ES-I3 (cell line): ENCODE results near the gene LIME1.

Experiments used
- H3K36me3 ChIP-seq: 2 replicates; pipeline ENCODE4 v1.6.1; 2013; ENCODE audit warnings: mild to moderate bottlenecking, low read length, control low read depth, moderate library complexity; ENCODE audit not compliant: insufficient read depth
- H3K4me1 ChIP-seq: 2 replicates; pipeline ENCODE4 v1.6.1; 2013; ENCODE audit warnings: mild to moderate bottlenecking, control low read depth, low read length; ENCODE audit not compliant: insufficient read depth
- H3K9ac ChIP-seq: 2 replicates; pipeline ENCODE4 v1.6.1; 2013; ENCODE audit warnings: low read depth, mild to moderate bottlenecking, low read length, moderate library complexity
- H3K9me3 ChIP-seq: 2 replicates; pipeline ENCODE4 v1.6.1; 2013; ENCODE audit warnings: mild to moderate bottlenecking, low read length, moderate library complexity; ENCODE audit not compliant: control insufficient read depth, insufficient read depth

LIME1 gene

DNA sequence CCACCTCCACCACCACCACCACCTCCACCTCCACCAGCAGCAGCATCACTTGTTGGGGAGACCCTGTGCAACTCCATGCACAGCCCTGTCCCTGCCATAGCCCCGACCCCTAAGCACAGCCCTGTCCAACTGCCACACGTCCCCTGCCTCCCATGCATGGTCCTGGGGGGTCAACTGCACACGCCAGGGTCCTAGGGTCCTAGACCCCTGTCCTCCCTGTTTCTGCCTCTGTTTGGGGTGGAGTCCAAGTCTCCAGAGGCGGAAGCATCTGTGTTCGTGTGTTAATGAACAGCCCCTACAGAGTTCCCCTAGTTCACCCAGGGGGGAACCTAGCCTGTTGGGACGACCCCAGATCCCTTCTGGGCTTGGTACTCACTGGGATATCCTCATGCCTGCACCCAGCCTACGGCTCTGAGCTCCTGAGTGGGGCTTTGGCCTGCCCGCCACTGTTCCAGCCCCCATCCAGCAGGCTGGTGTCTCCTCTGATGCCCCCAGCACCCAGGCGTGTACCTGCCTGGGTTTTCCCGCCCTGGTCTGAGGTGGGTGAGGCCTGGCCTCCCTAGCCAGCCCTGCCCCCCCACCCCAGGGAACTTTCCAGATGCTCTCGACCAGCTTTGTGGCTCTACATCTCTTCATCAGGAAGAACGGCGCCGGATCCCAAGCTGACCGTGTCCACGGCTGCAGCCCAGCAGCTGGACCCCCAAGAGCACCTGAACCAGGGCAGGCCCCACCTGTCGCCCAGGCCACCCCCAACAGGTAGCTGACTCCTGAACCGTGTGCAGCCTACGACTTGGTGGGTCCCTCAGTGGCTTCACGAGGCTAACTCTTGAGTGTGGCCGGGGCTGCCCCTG lies 42.5 kb upstream of the LIME1 start:
- H3K9ac ChIP-seq: no peak overlapping the region
- H3K9me3 ChIP-seq: no peaks in the 10 kb centered on the region
- H3K36me3 ChIP-seq: peaks cover 2% of the 10 kb centered on the region; the same call in 1 of the 2 replicates
- H3K4me1 ChIP-seq: peaks cover 11% of the 10 kb centered on the region; the same call in 1 of the 2 replicates

DNA sequence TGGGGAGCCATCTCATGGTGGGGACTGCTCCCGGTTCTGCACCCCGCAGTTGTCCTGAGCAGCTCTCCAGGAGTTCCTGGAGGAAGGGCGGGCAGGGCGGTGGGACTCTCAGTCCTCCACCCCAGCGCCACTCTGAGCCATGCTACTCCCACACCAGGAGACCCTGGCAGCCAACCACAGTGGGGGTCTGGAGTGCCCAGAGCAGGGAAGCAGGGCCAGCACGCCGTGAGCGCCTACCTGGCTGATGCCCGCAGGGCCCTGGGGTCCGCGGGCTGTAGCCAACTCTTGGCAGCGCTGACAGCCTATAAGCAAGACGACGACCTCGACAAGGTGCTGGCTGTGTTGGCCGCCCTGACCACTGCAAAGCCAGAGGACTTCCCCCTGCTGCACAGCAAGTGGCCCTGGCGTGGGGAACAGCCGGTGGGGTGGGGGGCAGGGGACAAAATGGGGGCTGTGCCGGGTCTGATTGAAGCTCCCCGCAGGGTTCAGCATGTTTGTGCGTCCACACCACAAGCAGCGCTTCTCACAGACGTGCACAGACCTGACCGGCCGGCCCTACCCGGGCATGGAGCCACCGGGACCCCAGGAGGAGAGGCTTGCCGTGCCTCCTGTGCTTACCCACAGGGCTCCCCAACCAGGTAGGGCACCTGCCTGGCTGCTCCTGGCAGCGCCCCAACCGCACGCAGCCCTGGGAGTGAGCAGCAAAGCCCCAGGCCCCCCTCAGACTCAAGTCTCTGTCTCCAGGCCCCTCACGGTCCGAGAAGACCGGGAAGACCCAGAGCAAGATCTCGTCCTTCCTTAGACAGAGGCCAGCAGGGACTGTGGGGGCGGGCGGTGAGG lies 41.7 kb upstream of the LIME1 start:
- Histone ChIP-seq H3K36me3 (peaks cover 2% of the 10 kb centered on the region; the same call in 1 of the 2 replicates), H3K9ac (no peak overlapping the region), H3K4me1 (peaks cover 18% of the 10 kb centered on the region; the same call in 1 of the 2 replicates), H3K9me3 (no peaks in the 10 kb centered on the region)

DNA sequence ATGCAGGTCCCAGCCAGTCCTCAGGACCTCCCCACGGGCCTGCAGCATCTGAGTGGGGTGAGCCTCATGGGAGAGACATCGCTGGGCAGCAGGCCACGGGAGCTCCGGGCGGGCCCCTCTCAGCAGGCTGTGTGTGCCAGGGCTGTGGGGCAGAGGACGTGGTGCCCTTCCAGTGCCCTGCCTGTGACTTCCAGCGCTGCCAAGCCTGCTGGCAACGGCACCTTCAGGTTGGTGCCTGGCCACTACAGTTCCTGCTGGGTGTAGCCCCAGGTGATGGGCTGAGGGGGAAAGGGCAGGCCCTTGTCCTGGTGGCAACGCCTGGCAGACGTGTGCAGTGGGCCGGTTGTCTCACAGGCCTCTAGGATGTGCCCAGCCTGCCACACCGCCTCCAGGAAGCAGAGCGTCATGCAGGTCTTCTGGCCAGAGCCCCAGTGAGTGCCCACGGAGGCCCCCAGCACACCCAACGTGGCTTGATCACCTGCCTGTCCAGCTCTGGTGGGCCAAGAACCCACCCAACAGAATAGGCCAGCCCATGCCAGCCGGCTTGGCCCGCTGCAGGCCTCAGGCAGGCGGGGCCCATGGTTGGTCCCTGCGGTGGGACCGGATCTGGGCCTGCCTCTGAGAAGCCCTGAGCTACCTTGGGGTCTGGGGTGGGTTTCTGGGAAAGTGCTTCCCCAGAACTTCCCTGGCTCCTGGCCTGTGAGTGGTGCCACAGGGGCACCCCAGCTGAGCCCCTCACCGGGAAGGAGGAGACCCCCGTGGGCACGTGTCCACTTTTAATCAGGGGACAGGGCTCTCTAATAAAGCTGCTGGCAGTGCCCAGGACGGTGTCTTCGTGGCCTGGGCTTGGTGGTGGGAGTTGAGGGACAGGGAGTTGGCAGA lies 40.8 kb upstream of the LIME1 start:
- Histone ChIP-seq H3K9me3 (no peaks in the 10 kb centered on the region), H3K4me1 (peaks cover 20% of the 10 kb centered on the region; the same call in 1 of the 2 replicates), H3K9ac (0 out of 2 replicates have a peak overlapping the region, but pooled peaks have one; percentile 65), H3K36me3 (peaks cover 2% of the 10 kb centered on the region; the same call in 1 of the 2 replicates)

DNA sequence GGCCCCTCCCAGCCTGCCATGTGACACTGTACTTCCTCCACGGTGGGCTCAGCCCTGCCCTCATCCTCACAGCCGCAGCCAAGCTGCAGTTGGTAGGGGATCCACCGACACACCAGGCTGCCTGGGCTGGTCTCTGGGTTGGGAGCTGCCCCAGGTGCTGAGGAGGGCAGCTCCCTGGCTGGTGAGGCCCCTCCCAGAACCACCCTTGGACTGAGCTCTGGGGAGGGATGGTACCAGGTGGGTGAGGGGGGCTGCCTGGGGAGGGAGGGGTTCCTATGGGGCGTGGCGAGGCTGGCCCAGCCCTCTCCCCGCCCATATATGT lies 40.2 kb upstream of the LIME1 start:
- H3K9ac ChIP-seq: peak overlapping the region; percentile 65; the same call in 1 of the 2 replicates
- H3K9me3 ChIP-seq: no peaks in the 10 kb centered on the region
- H3K4me1 ChIP-seq: peaks cover 20% of the 10 kb centered on the region; the same call in 1 of the 2 replicates
- H3K36me3 ChIP-seq: peaks cover 2% of the 10 kb centered on the region; the same call in 1 of the 2 replicates

DNA sequence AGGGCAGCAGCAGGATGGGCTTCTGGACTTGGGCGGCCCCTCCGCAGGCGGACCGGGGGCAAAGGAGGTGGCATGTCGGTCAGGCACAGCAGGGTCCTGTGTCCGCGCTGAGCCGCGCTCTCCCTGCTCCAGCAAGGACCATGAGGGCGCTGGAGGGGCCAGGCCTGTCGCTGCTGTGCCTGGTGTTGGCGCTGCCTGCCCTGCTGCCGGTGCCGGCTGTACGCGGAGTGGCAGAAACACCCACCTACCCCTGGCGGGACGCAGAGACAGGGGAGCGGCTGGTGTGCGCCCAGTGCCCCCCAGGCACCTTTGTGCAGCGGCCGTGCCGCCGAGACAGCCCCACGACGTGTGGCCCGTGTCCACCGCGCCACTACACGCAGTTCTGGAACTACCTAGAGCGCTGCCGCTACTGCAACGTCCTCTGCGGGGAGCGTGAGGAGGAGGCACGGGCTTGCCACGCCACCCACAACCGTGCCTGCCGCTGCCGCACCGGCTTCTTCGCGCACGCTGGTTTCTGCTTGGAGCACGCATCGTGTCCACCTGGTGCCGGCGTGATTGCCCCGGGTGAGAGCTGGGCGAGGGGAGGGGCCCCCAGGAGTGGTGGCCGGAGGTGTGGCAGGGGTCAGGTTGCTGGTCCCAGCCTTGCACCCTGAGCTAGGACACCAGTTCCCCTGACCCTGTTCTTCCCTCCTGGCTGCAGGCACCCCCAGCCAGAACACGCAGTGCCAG lies 39.7 kb upstream of the LIME1 start, which contains the start of gene TNFRSF6B:
Gene TNFRSF6B (plus strand): TSS at position 25 of the 729 bp plus-strand sequence. CDS start 116 bp downstream, at position 141.
- H3K9ac ChIP-seq: peak within 1 kb of the TSS; percentile 65
- H3K36me3 ChIP-seq: peaks cover 2% of the 10 kb centered on the region; the same call in 1 of the 2 replicates
- H3K4me1 ChIP-seq: peaks cover 20% of the 10 kb centered on the region; the same call in 1 of the 2 replicates
- no peaks in the 10 kb centered on the region for H3K9me3 ChIP-seq

DNA sequence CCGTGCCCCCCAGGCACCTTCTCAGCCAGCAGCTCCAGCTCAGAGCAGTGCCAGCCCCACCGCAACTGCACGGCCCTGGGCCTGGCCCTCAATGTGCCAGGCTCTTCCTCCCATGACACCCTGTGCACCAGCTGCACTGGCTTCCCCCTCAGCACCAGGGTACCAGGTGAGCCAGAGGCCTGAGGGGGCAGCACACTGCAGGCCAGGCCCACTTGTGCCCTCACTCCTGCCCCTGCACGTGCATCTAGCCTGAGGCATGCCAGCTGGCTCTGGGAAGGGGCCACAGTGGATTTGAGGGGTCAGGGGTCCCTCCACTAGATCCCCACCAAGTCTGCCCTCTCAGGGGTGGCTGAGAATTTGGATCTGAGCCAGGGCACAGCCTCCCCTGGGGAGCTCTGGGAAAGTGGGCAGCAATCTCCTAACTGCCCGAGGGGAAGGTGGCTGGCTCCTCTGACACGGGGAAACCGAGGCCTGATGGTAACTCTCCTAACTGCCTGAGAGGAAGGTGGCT lies 39.1 kb upstream of the LIME1 start:
- no peaks in the 10 kb centered on the region for H3K9me3 ChIP-seq
- peaks cover 2% of the 10 kb centered on the region; the same call in 1 of the 2 replicates for H3K36me3 ChIP-seq
- H3K4me1 ChIP-seq: peaks cover 20% of the 10 kb centered on the region; the same call in 1 of the 2 replicates
- peak overlapping the region; percentile 65; the same call in 1 of the 2 replicates for H3K9ac ChIP-seq

DNA sequence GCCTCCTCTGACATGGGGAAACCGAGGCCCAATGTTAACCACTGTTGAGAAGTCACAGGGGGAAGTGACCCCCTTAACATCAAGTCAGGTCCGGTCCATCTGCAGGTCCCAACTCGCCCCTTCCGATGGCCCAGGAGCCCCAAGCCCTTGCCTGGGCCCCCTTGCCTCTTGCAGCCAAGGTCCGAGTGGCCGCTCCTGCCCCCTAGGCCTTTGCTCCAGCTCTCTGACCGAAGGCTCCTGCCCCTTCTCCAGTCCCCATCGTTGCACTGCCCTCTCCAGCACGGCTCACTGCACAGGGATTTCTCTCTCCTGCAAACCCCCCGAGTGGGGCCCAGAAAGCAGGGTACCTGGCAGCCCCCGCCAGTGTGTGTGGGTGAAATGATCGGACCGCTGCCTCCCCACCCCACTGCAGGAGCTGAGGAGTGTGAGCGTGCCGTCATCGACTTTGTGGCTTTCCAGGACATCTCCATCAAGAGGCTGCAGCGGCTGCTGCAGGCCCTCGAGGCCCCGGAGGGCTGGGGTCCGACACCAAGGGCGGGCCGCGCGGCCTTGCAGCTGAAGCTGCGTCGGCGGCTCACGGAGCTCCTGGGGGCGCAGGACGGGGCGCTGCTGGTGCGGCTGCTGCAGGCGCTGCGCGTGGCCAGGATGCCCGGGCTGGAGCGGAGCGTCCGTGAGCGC lies 38.5 kb upstream of the LIME1 start:
- no peaks in the 10 kb centered on the region for H3K9me3 ChIP-seq
- peaks cover 20% of the 10 kb centered on the region; the same call in 1 of the 2 replicates for H3K4me1 ChIP-seq
- H3K9ac ChIP-seq: peak overlapping the region; percentile 13; the same call in 1 of the 2 replicates
- peaks cover 2% of the 10 kb centered on the region; the same call in 1 of the 2 replicates for H3K36me3 ChIP-seq

DNA sequence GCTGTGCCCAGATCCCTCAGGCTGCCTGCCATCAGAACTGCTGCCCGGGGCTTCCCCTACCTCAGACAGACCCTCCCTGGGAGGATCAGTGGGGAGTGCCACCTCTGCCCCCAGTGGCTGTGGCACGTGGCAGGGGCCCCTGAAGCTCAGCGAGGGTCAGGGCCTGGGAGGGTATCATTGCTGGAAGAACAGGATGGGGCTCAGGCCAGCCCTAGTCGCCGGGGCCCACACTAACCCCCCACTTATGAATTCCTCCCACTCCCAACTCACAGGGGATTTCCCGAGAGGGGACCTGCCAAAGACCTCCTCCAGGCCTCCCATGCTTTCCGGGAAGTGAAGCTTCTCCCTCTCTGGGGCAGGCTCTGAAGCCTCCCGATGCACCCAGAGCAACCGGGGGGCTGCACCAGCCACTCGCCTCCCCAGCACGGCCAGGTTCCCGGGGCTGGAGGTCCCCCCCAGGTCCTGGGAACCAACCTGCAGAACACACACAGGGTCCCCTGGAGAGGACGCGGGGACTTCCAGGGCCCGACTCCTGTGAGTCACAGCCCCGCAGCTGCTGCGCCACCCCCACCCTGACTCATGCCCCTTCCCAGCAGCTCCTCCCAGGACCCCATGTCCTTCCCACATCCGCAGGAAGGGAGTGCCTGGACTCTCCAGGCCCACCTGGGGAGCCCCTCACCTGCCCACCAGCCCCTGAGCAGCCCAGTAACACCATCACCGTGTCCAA lies 37.6 kb upstream of the LIME1 start:
- Histone ChIP-seq H3K36me3 (peaks cover under 1% of the 10 kb centered on the region; the same call in 1 of the 2 replicates), H3K4me1 (peaks cover 20% of the 10 kb centered on the region; the same call in 1 of the 2 replicates), H3K9me3 (no peaks in the 10 kb centered on the region), H3K9ac (no peak overlapping the region)

DNA sequence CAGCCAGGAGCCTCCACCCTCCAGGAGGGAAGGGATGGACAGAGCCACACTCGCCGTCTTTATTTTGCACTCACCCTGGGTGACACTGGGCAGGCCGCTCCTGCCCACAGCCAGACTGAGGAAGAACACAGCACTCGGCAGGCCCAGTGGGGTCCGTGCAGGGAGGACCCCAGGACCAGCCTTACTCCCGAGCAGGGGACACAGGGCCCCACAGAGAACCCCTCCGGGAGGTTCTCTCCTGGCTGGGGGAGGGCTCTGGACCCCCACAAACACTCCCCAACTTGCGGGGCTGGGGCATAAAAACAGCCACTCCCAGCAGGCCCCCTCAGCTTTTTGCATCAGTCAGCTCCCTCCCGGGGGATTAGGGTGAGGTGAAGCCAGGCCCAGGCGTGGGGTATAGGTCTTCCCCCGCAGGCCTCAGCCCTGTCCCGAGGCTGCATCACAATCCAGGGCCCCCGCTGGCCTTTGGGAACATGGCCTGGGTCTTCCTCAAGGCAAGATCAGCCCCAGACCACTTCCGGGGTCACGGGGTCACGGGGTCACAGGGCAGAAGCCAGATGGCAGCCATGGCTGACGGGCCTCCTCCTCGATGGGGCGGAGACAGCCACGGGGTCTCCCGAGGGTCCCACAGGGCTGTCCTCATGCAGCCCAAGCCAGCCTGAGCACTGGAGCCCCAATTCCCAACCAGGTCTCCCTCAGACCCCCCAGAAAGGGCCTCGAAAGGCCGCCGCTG lies 36.8 kb upstream of the LIME1 start:
- H3K4me1 ChIP-seq: peaks cover 20% of the 10 kb centered on the region; the same call in 1 of the 2 replicates
- no peaks in the 10 kb centered on the region for H3K36me3 ChIP-seq
- H3K9me3 ChIP-seq: no peaks in the 10 kb centered on the region

DNA sequence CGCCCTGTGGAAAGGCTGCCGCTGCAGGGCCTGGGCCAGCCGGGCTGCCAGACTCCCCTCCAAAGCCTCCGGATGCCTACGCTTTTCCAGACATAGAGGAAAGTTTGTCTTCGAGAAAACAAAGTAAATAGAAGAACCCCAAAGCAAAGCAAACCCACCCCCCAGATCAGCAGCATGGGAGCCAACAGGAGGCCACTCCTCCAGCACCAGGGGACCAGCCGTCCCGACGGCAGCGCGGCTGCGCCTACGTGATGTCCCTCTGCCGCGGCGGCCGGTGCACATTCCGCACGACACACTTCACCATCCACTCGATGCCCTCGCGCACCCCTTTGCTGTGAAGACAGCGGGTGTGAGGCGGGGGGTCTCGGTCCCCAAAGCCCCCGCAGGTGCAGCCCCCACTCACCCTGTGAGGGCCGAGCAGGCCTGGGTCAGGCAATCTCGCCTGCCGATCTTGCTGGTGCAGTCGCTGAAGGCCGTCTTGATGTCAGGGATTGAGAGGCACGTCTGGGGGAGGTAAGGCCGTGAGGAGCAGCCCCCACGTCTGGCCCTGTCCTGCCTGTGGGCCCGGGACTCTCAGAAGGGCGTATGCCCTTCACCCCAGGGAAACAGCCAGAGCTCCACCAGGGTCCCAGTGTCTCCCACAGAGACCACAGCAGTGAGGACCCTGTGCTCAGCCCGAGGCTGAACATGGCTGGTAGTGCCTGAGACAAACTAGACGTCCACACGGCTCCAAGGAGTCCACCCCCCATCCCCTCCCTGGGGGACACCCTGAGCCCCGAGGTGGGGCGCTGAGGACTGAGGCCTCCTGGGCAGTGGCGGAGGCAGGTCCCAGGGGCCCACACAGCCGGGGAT lies 36.0 kb upstream of the LIME1 start:
- H3K9ac ChIP-seq: no peak overlapping the region
- H3K4me1 ChIP-seq: peaks cover 20% of the 10 kb centered on the region; the same call in 1 of the 2 replicates
- no peaks in the 10 kb centered on the region for H3K9me3 ChIP-seq
- H3K36me3 ChIP-seq: peaks cover 1% of the 10 kb centered on the region; the same call in 1 of the 2 replicates

More for the DNA sequence above, 36.8 kb upstream of the LIME1 start:
- no peak overlapping the region for H3K9ac ChIP-seq

DNA sequence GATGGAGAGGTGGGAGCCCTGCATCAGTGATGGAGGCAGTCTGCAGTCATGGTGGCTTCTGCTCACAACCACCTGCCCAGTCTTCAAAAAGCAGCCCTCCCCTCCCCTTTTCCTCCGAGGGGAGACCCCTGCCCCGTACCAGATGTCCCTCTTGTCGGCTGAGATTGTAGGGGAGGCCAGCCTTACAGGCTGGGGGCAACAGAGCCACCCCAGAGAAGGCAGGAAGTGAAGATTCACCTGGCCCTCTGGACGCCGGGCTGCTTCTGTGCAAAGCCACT lies 35.5 kb upstream of the LIME1 start:
- Histone ChIP-seq H3K36me3 (peaks cover 7% of the 10 kb centered on the region; the same call in 1 of the 2 replicates), H3K9me3 (no peaks in the 10 kb centered on the region), H3K4me1 (peaks cover 18% of the 10 kb centered on the region; the same call in 1 of the 2 replicates), H3K9ac (no peak overlapping the region)
